Stimulated activated CD8-positive, alpha-beta memory T cell treated with anti-CD3 and anti-CD28 coated beads, Interleukin-15, amount 100 ng/mL, for 48 hours (primary cell): Measurements from ENCODE around the gene DUS4L.

Experiments used
- DNase-seq, 2 donors: peaks; one replicate each; pipeline ENCODE4 v3.0.0-alpha.2; 2020; ENCODE audit warnings: low read depth in 2 of 2

DUS4L gene

DNA sequence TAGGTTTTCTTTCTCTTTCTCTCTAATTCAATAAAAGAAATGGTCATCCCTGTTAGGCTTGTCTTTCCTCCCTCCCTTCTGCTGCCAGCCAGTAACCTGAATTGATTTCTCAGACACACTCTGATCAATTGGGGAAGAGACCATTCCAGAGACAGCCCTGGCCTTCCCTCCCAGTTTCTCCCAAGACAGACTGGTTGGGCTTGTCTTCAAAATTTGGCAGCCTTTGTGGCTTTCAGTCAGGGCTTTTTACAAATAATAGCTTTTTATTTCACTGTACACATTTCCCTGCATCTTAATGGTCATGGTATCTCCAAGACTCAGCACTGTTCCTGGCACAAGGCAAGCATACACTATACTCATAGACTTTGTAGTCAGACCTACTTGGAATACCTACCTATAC lies 50.2 kb downstream of the DUS4L start:
- no peak for DNase-seq

DNA sequence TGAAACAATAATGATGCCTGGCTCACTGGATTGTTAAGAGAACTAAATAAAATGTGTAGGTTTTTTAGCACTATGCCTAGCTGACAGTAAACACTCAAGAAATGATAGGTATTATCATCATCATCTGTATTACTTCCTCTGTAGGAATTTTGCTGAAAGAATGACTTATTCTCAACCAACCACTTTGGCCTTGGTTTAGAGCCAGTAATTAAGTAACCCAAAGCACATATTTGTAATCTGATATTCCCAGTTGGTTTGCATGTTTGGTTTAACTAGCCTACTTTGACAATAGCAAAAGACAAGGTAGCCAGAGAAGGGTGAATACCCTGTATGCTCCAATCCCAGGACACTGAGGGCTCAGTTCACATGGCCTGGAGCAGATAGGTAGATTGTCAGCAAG lies 50.7 kb downstream of the DUS4L start:
- DNase-seq = no peak

DNA sequence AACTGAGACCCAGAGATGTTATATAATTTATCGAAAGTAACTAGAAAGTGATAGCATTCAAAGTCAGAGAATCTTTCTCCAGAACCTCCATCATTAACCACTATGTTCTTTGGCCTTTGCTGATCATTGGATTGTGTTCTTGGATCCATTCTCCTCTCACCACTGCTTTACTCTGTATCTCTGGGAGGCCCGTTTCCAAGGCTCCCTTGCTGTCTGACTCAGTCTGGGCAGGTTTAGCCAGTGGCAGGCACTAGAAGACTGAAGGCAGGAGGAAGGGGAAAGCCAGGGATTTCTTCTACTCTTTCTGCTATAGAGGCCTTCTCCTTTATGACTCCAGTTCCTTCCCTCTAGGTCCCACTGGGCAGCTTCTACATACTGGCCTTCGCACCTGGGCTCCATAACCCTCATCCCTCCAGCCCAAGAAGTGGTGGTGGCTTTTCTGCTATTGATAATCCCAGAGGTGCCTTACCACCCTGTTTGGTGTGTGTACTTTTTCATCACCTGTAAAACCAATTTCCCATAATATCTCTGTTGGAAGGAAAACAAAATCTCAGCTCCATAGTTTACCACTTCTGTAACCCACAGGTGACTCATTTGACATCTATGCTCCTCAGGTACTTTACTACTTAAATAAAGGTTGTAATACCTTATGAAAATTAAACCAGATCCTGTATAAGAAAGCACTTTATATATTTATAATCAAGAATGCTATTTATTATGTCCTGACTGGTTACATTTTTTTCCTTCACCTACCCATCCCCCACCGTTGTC lies 52.3 kb downstream of the DUS4L start:
- no peak for DNase-seq

GRCh38 chr7:107622429-107622828 lies 58.7 kb downstream of the DUS4L start:
- no peak for DNase-seq

DNA sequence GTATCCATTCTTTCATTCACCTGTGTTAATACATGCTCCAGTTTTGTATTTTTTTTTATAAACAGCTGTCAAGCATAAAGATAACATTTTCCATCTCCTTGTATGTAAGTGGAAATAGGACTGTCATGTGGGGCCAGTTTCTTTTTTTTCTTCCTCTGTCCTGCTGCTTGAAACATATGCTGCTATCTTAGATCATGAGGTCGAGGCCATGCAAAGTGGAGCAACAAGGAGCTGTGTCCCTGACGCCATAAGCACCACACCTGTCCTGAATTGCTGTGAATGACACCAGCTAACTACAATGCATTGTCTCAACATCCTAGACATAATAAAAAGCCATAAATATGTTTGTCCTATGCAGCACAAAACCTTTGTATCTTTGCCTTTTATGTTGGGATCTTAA lies 59.1 kb downstream of the DUS4L start:
- DNase-seq = no peak

DNA sequence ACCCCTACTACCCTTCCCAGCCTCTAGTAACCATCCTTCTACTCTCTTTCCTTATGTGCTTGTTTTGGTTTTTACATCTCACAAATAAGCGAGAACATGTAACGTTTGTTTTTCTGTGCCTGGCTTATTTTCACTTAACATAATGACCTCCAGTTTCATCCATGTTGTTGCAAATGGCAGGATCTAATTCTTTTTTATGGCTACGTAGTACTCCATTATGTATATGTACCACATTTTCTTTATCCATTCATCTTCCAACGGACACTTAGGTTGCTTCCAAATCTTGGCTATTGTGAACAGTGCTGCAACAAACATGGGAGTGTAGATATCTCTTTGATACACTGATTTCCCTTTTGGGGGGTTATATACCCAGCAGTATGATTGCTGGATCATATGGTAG lies 63.2 kb downstream of the DUS4L start:
- DNase-seq = no peak
